ENCODE measurements around the gene CYP4F22. TPM values are rescaled to one million over a fixed set of nuclear protein-coding genes. Genes with fewer than 3 reads are reported as not detected.

CYP4F22 gene
- total RNA-seq, 1 experiment from 2014 or later, result 4.9 TPM

GRCh38 chr19:15555759-15556633 is 47.7 kb downstream of the CYP4F22 start (continued):
- TF ChIP-seq CTCF (IDR thresholded peaks at IDR 0.05 in 2 of 3, conservative IDR thresholded peaks at IDR 0.05 in 1 of 3; ENCODE audit: borderline replicate concordance in 1 of 3, insufficient read depth in 1 of 3, low read depth in 2 of 3, low read length in 2 of 3) (peak; percentile 77 to 91 (median 90)), SIN3A (IDR thresholded peaks at IDR 0.05; ENCODE audit: low read depth) (no peak)

- ChIA-PET RAD21 (ENCODE audit: low non-redundant PET in 1 of 2, low total read pairs in 2 of 2, uncharacterized antibody in 2 of 2, unreplicated experiment in 2 of 2) (no interaction called here), CTCF (interaction anchor here (1.3 kb wide), 1 partner anchor 137 kb away, joined by 5 read pairs; no protein-coding TSS in a partner anchor), POLR2A (no interaction called here)
- no peaks in the 10 kb centered on the region for H3K9me2 ChIP-seq (ENCODE audit: insufficient read depth)
- H3K27me3 ChIP-seq (ENCODE audit: insufficient read depth, low read length), result no peaks in the 10 kb centered on the region
- peak; percentile 6 for ATAC-seq
- TF ChIP-seq ELF1 (IDR thresholded peaks at IDR 0.05; ENCODE audit: borderline replicate concordance, low read depth) (no peak), JUND (IDR thresholded peaks at IDR 0.05) (no peak), YY1 (IDR thresholded peaks at IDR 0.05; ENCODE audit: extremely low read depth, insufficient replicate concordance, low read depth, low read length) (no peak), CTCF (IDR thresholded peaks at IDR 0.05 in 2 of 3, conservative IDR thresholded peaks at IDR 0.05 in 1 of 3; ENCODE audit: borderline replicate concordance in 1 of 3, insufficient read depth in 1 of 3, low read depth in 2 of 3, low read length in 2 of 3) (no peak), TCF7L2 (IDR thresholded peaks at IDR 0.05; ENCODE audit: borderline replicate concordance, extremely low read depth, insufficient read depth, insufficient read length) (no peak)
- no peak for DNase-seq (ENCODE audit: low read depth, low spot score)
- H3K4me1 ChIP-seq (ENCODE audit: control insufficient read depth in 1 of 2, insufficient read depth in 2 of 2, low read length in 2 of 2), result peaks cover 6 to 25% of the 10 kb centered on the region in 2 experiments; a peak in 3 of 4 replicates
- no TSS peak for BruUV-seq (replicated peaks)
- H4K20me1 ChIP-seq (ENCODE audit: insufficient read depth), result no peaks in the 10 kb centered on the region
- H3K4me2 ChIP-seq (ENCODE audit: low read length), result peak overlapping the region; percentile 87
- H3K79me2 ChIP-seq (ENCODE audit: insufficient read depth, low read length), result no peaks in the 10 kb centered on the region
- intact Hi-C loops (cut with micrococcal nuclease), result loop anchor here (1.0 to 10.0 kb wide), 9 partner anchors 77 to 686 kb away; partner anchors contain the start of genes AKAP8 and PGLYRP2
- no peaks in the 10 kb centered on the region for H3K9me3 ChIP-seq (ENCODE audit: control insufficient read depth in 1 of 2, insufficient read depth in 1 of 2, low read depth in 1 of 2, low read length in 2 of 2)
- no peaks in the 10 kb centered on the region for H3K36me3 ChIP-seq (ENCODE audit: control insufficient read depth in 1 of 2, insufficient read depth in 2 of 2, low read length in 2 of 2)
- H2AFZ ChIP-seq (ENCODE audit: low read depth, low read length, poor library complexity, severe bottlenecking), result peak overlapping the region; percentile 43
- H3K9ac ChIP-seq (ENCODE audit: low read length), result no peak overlapping the region
- H3K4me3 ChIP-seq (replicated peaks in 1 of 2; ENCODE audit: low read depth in 1 of 2, low read length in 2 of 2), result peak overlapping the region in 1 of 2 experiments; percentile 53; a peak in 2 of 4 replicates
- H3K27ac ChIP-seq (ENCODE audit: low read depth, low read length), result no peak overlapping the region
These were observed 48.4 kb downstream of the CYP4F22 start for GRCh38 chr19:15556634-15557181.

All from HCT116 (cell line).